Measurements from ENCODE around the gene RAP2A. TPM values are rescaled to one million over a fixed set of nuclear protein-coding genes. Genes with fewer than 3 reads are reported as not detected.

RAP2A gene
- total and polyA plus RNA-seq, 10 of the 15 experiments (the other 5 are each of a cell fraction or from before 2014, with no cell fraction given), result 3.5 to 35.1 (median 14.9) TPM

GRCh38 chr13:97460004-97460775, 26.2 kb downstream of the RAP2A start (continued):
- peak; percentile 67; the same call in 1 of the 2 replicates for TF ChIP-seq ATF7 (IDR thresholded peaks at IDR 0.05; ENCODE audit: low read depth)
- TF ChIP-seq DPF2 (IDR thresholded peaks at IDR 0.05), result peak; percentile 81
- TF ChIP-seq GABPA (IDR thresholded peaks at IDR 0.05; ENCODE audit: low read depth), result no peak
- TF ChIP-seq EP300 (IDR thresholded peaks at IDR 0.05; ENCODE audit: borderline replicate concordance in 1 of 2, control insufficient read depth in 1 of 2, low read depth in 2 of 2, low read length in 2 of 2), result peak; percentile 82 to 85
- TF ChIP-seq NBN (IDR thresholded peaks at IDR 0.05), result peak; percentile 79
- TF ChIP-seq EZH2 (IDR thresholded peaks at IDR 0.05; ENCODE audit: borderline replicate concordance, control insufficient read depth, low read depth, low read length), result no peak
- peak; percentile 39; the same call in 1 of the 2 replicates for TF ChIP-seq JUND (IDR thresholded peaks at IDR 0.05; ENCODE audit: low read depth, low read length)
- TF ChIP-seq BCL11A (IDR thresholded peaks at IDR 0.05; ENCODE audit: low read depth, low read length), result 0 out of 2 replicates have a peak, but pooled peaks have one; percentile 9
- no peak; the same call in 1 of the 2 replicates for TF ChIP-seq SMAD5 (IDR thresholded peaks at IDR 0.05; ENCODE audit: low read depth)
- peak; percentile 71; the same call in 1 of the 2 replicates for TF ChIP-seq NFIC (IDR thresholded peaks at IDR 0.05; ENCODE audit: low read depth, low read length)
- TF ChIP-seq CHD2 (IDR thresholded peaks at IDR 0.05; ENCODE audit: borderline replicate concordance, low read depth, low read length), result 0 out of 2 replicates have a peak, but pooled peaks have one; percentile 31
- TF ChIP-seq SRF (IDR thresholded peaks at IDR 0.05; ENCODE audit: low read depth in 2 of 2, low read length in 2 of 2), result 0 out of 4 replicates have a peak, but pooled peaks of 1 of the 2 experiments have one; percentile 8
- TF ChIP-seq CREM (IDR thresholded peaks at IDR 0.05; ENCODE audit: low read depth), result peak; percentile 55; the same call in 1 of the 2 replicates
- no peak for TF ChIP-seq BCLAF1 (IDR thresholded peaks at IDR 0.05)
- TF ChIP-seq ZBTB33 (IDR thresholded peaks at IDR 0.05), result no peak
- no peak for TF ChIP-seq NKRF (conservative IDR thresholded peaks at IDR 0.05)
- no peak for TF ChIP-seq CHD4 (IDR thresholded peaks at IDR 0.05)
- peak; percentile 79 for TF ChIP-seq SKIL (IDR thresholded peaks at IDR 0.05; ENCODE audit: low read depth, poor library complexity, severe bottlenecking)
- no peak for TF ChIP-seq PBX3 (IDR thresholded peaks at IDR 0.05; ENCODE audit: insufficient replicate concordance, low read depth, low read length)
